Osteoblast (primary cell): ENCODE data around the gene SLC66A1. TPM values are rescaled to one million over a fixed set of nuclear protein-coding genes. Genes with fewer than 3 reads are reported as not detected.

Experiments used
- DNase-seq: peaks from one replicate; pipeline ENCODE4 v3.0.0; 2011; ENCODE audit warnings: low spot score, mixed read lengths; ENCODE audit not compliant: insufficient read length; ENCODE audit errors: missing footprints
- H2AFZ ChIP-seq: 2 replicates; pipeline ENCODE4 v1.6.0; 2011; ENCODE audit warnings: mild to moderate bottlenecking, low read length
- H3K27ac ChIP-seq: 2 replicates; pipeline ENCODE4 v1.5.1; 2011; ENCODE audit warnings: mild to moderate bottlenecking, low read depth, low read length, moderate library complexity
- H3K27me3 ChIP-seq: 2 replicates; pipeline ENCODE4 v1.6.0; 2012; ENCODE audit warnings: mild to moderate bottlenecking, control low read depth, inconsistent platforms, low read length, moderate library complexity; ENCODE audit not compliant: insufficient read depth
- H3K36me3 ChIP-seq: 2 replicates; pipeline ENCODE4 v1.5.1; 2011; ENCODE audit warnings: mild to moderate bottlenecking, low read length, control low read depth, moderate library complexity; ENCODE audit not compliant: insufficient read depth
- H3K4me1 ChIP-seq: 2 replicates; pipeline ENCODE4 v1.5.1; 2011; ENCODE audit warnings: mild to moderate bottlenecking, low read length, control low read depth, moderate library complexity; ENCODE audit not compliant: insufficient read depth
- H3K4me2 ChIP-seq: 2 replicates; pipeline ENCODE4 v1.6.0; 2011; ENCODE audit warnings: mild to moderate bottlenecking, low read length; ENCODE audit not compliant: insufficient read depth
- H3K4me3 ChIP-seq: fragments of 200-600 bp; sonication (generic); 3 replicates; pipeline ENCODE4 v1.5.1; 2012; ENCODE audit warnings: mild to moderate bottlenecking, low read length, inconsistent platforms; ENCODE audit not compliant: insufficient read depth
- H3K79me2 ChIP-seq: 2 replicates; pipeline ENCODE4 v1.6.0; 2012; ENCODE audit warnings: mild to moderate bottlenecking, low read length, control low read depth, inconsistent platforms; ENCODE audit not compliant: insufficient read depth
- H3K9me3 ChIP-seq: 2 replicates; pipeline ENCODE4 v1.5.1; 2011; ENCODE audit warnings: low read depth, low read length, control low read depth
- H4K20me1 ChIP-seq: 2 replicates; pipeline ENCODE4 v1.6.0; 2012; ENCODE audit warnings: mild to moderate bottlenecking, low read length, control low read depth; ENCODE audit not compliant: insufficient read depth
- CTCF ChIP-seq: IDR thresholded peaks from 2 replicates; pipeline ENCODE4 v1.5.1; 2011; ENCODE audit warnings: mild to moderate bottlenecking, low read depth, low read length, moderate library complexity; ENCODE audit errors: extremely low read depth
- total RNA-seq: library from RNA; depleted of rRNA; stranded (reverse); fragments of >200 nt; gene quantifications from 2 replicates; pipeline ENCODE4 v1.2.3, GENCODE V29; 2012

The SLC66A1 gene
- total RNA-seq, 1 donor, result 32.6 TPM

- Histone ChIP-seq H3K36me3 (peaks cover 79% of the 10 kb centered on the region), H3K27ac (no peak overlapping the region), H3K9me3 (no peaks in the 10 kb centered on the region), H3K4me3 (no peak overlapping the region), H3K4me2 (no peak overlapping the region), H3K79me2 (peaks cover 88% of the 10 kb centered on the region), H2AFZ (no peak overlapping the region), H3K27me3 (no peaks in the 10 kb centered on the region), H4K20me1 (peaks cover 77% of the 10 kb centered on the region), H3K4me1 (peaks cover 17% of the 10 kb centered on the region)
- no peak for TF ChIP-seq CTCF
- no peak for DNase-seq
Observed at GRCh38 chr1:19373211-19374082, 61.3 kb downstream of the SLC66A1 start.

- TF ChIP-seq CTCF, result peak; percentile 16
- Histone ChIP-seq H2AFZ (no peak overlapping the region), H3K27me3 (no peaks in the 10 kb centered on the region), H3K4me3 (no peak overlapping the region), H3K79me2 (peaks cover 85% of the 10 kb centered on the region), H3K4me2 (no peak overlapping the region), H3K9me3 (no peaks in the 10 kb centered on the region), H3K36me3 (peaks cover 86% of the 10 kb centered on the region), H3K27ac (peak overlapping the region; percentile 82), H4K20me1 (peaks cover 74% of the 10 kb centered on the region), H3K4me1 (peaks cover 17% of the 10 kb centered on the region)
- peak; percentile 61 for DNase-seq
Observed at GRCh38 chr1:19374083-19374801, 62.1 kb downstream of the SLC66A1 start.

GRCh38 chr1:19374926-19375325 is 62.8 kb downstream of the SLC66A1 start:
- Histone ChIP-seq H3K4me2 (no peak overlapping the region), H3K36me3 (peaks cover 88% of the 10 kb centered on the region), H4K20me1 (peaks cover 71% of the 10 kb centered on the region), H3K27me3 (no peaks in the 10 kb centered on the region), H3K79me2 (peaks cover 85% of the 10 kb centered on the region), H3K9me3 (no peaks in the 10 kb centered on the region), H3K4me1 (peaks cover 17% of the 10 kb centered on the region), H3K4me3 (no peak overlapping the region), H2AFZ (no peak overlapping the region), H3K27ac (peak overlapping the region; percentile 82)
- no peak for TF ChIP-seq CTCF
- peak; percentile 83 for DNase-seq
